IMR-90 (cell line): Measurements from ENCODE around the gene SLC44A4. TPM values are rescaled to one million over a fixed set of nuclear protein-coding genes. Genes with fewer than 3 reads are reported as not detected.

Experiments
- ATAC-seq: fragments of 200-7000 bp; cut with Tn5 transposase; 2 replicates; pipeline ENCODE4 v1.9.1; 2020; ENCODE audit warnings: low read depth, mild to moderate bottlenecking, moderate library complexity
- BruUV-seq: library from RNA; stranded (reverse); fragments of 400-500 nt; replicated peaks from 2 replicates; lab custom pipeline; 2021; lab: Mats Ljungman, UMichigan
- CTCF ChIA-PET: fragments of 300-600 bp; formaldehyde crosslinking; extraction: SDS; loops from one replicate; lab custom pipeline; 2021; ENCODE audit warnings: antibody characterized with exemption; lab: Yijun Ruan, JAX
- POLR2A ChIA-PET: fragments of 300-600 bp; sonication (Branson Sonifier 250); formaldehyde crosslinking; loops from one replicate; lab custom pipeline; 2022; ENCODE audit warnings: antibody characterized with exemption; ENCODE audit not compliant: unreplicated experiment; lab: Charles Lee
- DNase-seq: peaks from one replicate; pipeline ENCODE4 v3.0.0; 2013
- H2AFZ ChIP-seq: replicated peaks from 2 replicates; pipeline ENCODE3; 2013; ENCODE audit warnings: low read length, mild to moderate bottlenecking; ENCODE audit not compliant: poor library complexity
- H2AK5ac ChIP-seq: 2 replicates; pipeline ENCODE4 v1.6.1; 2013; ENCODE audit warnings: low read depth, low read length, inconsistent platforms
- H2AK9ac ChIP-seq: replicated peaks from 2 replicates; pipeline ENCODE3; 2013; ENCODE audit warnings: mild to moderate bottlenecking, low read depth, low read length, moderate library complexity; ENCODE audit not compliant: poor library complexity
- H2BK120ac ChIP-seq: 2 replicates; pipeline ENCODE4 v1.6.1; 2013; ENCODE audit warnings: low read depth, low read length, inconsistent platforms
- H2BK15ac ChIP-seq: 3 replicates; pipeline ENCODE4 v1.6.1; 2013; ENCODE audit warnings: low read depth, low read length, inconsistent platforms
- H2BK20ac ChIP-seq: 2 replicates; pipeline ENCODE4 v1.6.1; 2013; ENCODE audit warnings: low read depth, mild to moderate bottlenecking, inconsistent platforms, low read length, moderate library complexity
- H2BK5ac ChIP-seq: 2 replicates; pipeline ENCODE4 v1.6.1; 2013; ENCODE audit warnings: mild to moderate bottlenecking, low read depth, low read length, inconsistent platforms; ENCODE audit not compliant: poor library complexity, severe bottlenecking
- H3K14ac ChIP-seq: replicated peaks from 2 replicates; pipeline ENCODE4 v1.6.1; 2013; ENCODE audit warnings: low read depth, low read length, inconsistent platforms
- H3K18ac ChIP-seq: 2 replicates; pipeline ENCODE4 v1.6.1; 2013; ENCODE audit warnings: low read depth, low read length, control low read depth
- H3K23ac ChIP-seq: 2 replicates; pipeline ENCODE4 v1.6.1; 2013; ENCODE audit warnings: low read depth, low read length, inconsistent platforms
- H3K27ac ChIP-seq: 2 replicates; pipeline ENCODE4 v1.5.1; 2013; ENCODE audit warnings: mild to moderate bottlenecking, control low read depth, low read length; ENCODE audit not compliant: insufficient read depth
- H3K27me3 ChIP-seq: 2 replicates; pipeline ENCODE4 v1.6.1; 2013; ENCODE audit warnings: low read length; ENCODE audit not compliant: control insufficient read depth, insufficient read depth
- H3K36me3 ChIP-seq: 2 replicates; pipeline ENCODE4 v1.6.1; 2013; ENCODE audit warnings: low read length, mixed read lengths; ENCODE audit not compliant: control insufficient read depth, insufficient read depth
- H3K4ac ChIP-seq: 2 replicates; pipeline ENCODE4 v1.6.1; 2013; ENCODE audit warnings: low read depth, low read length, inconsistent platforms
- H3K4me1 ChIP-seq: 2 replicates; pipeline ENCODE4 v1.6.1; 2013; ENCODE audit warnings: low read length, mixed read lengths; ENCODE audit not compliant: control insufficient read depth, insufficient read depth
- H3K4me2 ChIP-seq: 2 replicates; pipeline ENCODE4 v1.6.1; 2013; ENCODE audit warnings: low read depth, mild to moderate bottlenecking, control low read depth, low read length, moderate library complexity
- H3K4me3 ChIP-seq: 2 replicates; pipeline ENCODE4 v1.5.1; 2013; ENCODE audit warnings: low read depth, mild to moderate bottlenecking, control low read depth, low read length, moderate library complexity; ENCODE audit not compliant: insufficient read depth
- H3K56ac ChIP-seq: 2 replicates; pipeline ENCODE4 v1.6.1; 2013; ENCODE audit warnings: low read length, inconsistent platforms; ENCODE audit not compliant: insufficient read depth; ENCODE audit errors: extremely low read depth
- H3K79me1 ChIP-seq, 2 experiments: 2 replicates each; pipeline ENCODE4 v1.6.1; 2013; ENCODE audit warnings: low read length in 2 of 2, inconsistent platforms in 1 of 2, low read depth in 1 of 2
- H3K9ac ChIP-seq: 2 replicates; pipeline ENCODE4 v1.6.1; 2013; ENCODE audit warnings: low read depth, low read length, control low read depth
- H3K9me1 ChIP-seq: 2 replicates; pipeline ENCODE4 v1.6.1; 2013; ENCODE audit warnings: low read length, inconsistent platforms; ENCODE audit not compliant: insufficient read depth
- H3K9me3 ChIP-seq: 2 replicates; pipeline ENCODE4 v1.6.1; 2013; ENCODE audit warnings: low read length; ENCODE audit not compliant: control insufficient read depth, insufficient read depth
- H4K20me1 ChIP-seq: 2 replicates; pipeline ENCODE4 v1.6.1; 2013; ENCODE audit warnings: low read length, inconsistent platforms; ENCODE audit not compliant: insufficient read depth
- H4K5ac ChIP-seq: 2 replicates; pipeline ENCODE4 v1.6.1; 2013; ENCODE audit warnings: mild to moderate bottlenecking, low read depth, low read length, control low read depth
- H4K8ac ChIP-seq, 2 experiments: 2 replicates each; pipeline ENCODE4 v1.6.1; 2013; ENCODE audit warnings: low read depth in 2 of 2, low read length in 2 of 2, control low read depth in 1 of 2, inconsistent platforms in 1 of 2
- H4K91ac ChIP-seq: 2 replicates; pipeline ENCODE4 v1.6.1; 2013; ENCODE audit warnings: low read depth, low read length, inconsistent platforms; ENCODE audit not compliant: insufficient read depth
- BHLHE40 ChIP-seq: fragments of 150-350 bp; IDR thresholded peaks from 2 replicates; pipeline ENCODE4 v1.6.1; 2016; ENCODE audit warnings: mild to moderate bottlenecking, low read depth, low read length
- CEBPB ChIP-seq: IDR thresholded peaks from 2 replicates; pipeline ENCODE4 v1.6.1; 2012; ENCODE audit warnings: low read depth, low read length, improper control_type of control experiment
- CHD1 ChIP-seq: IDR thresholded peaks from 2 replicates; pipeline ENCODE4 v1.6.1; 2012; ENCODE audit warnings: low read depth, low read length, improper control_type of control experiment
- FOS ChIP-seq: fragments of 150-350 bp; IDR thresholded peaks from 2 replicates; pipeline ENCODE4 v1.6.1; 2016; ENCODE audit warnings: low read depth, low read length
- MAFK ChIP-seq: IDR thresholded peaks from 2 replicates; pipeline ENCODE4 v1.6.1; 2012; ENCODE audit warnings: low read depth, low read length, improper control_type of control experiment
- MAZ ChIP-seq: IDR thresholded peaks from 2 replicates; pipeline ENCODE4 v1.6.1; 2012; ENCODE audit warnings: low read depth, mild to moderate bottlenecking, low read length, improper control_type of control experiment, moderate library complexity, borderline replicate concordance
- MXI1 ChIP-seq: IDR thresholded peaks from 2 replicates; pipeline ENCODE4 v1.6.1; 2012; ENCODE audit warnings: low read depth, mild to moderate bottlenecking, low read length, moderate library complexity, borderline replicate concordance
- NFE2L2 ChIP-seq: fragments of 150-350 bp; IDR thresholded peaks from 2 replicates; pipeline ENCODE4 v1.6.1; 2016; ENCODE audit warnings: low read depth, mild to moderate bottlenecking, low read length
- POLR2A ChIP-seq: IDR thresholded peaks from 2 replicates; pipeline ENCODE4 v1.6.1; 2012; ENCODE audit warnings: mild to moderate bottlenecking, low read depth, low read length
- RAD21 ChIP-seq: IDR thresholded peaks from 2 replicates; pipeline ENCODE4 v1.6.1; 2012; ENCODE audit warnings: low read length, improper control_type of control experiment
- RCOR1 ChIP-seq: IDR thresholded peaks from 2 replicates; pipeline ENCODE4 v1.6.1; 2012; ENCODE audit warnings: mild to moderate bottlenecking, low read length, improper control_type of control experiment; ENCODE audit not compliant: insufficient replicate concordance
- RFX5 ChIP-seq: IDR thresholded peaks from 2 replicates; pipeline ENCODE4 v1.8.0; 2012; ENCODE audit warnings: low read depth, mild to moderate bottlenecking, low read length, moderate library complexity
- SMC3 ChIP-seq: fragments of 150-350 bp; IDR thresholded peaks from 2 replicates; pipeline ENCODE4 v1.6.1; 2016; ENCODE audit warnings: low read depth, mild to moderate bottlenecking, antibody characterized with exemption, low read length, moderate library complexity
- WGBS, 2 experiments: methylation state at CpG; one replicate each; pipeline versions ENCODE4 v1.1.5 to v1.1.7; 2013; ENCODE audit warnings: missing lambda C conversion rate in 2 of 2; ENCODE audit not compliant: insufficient read length in 1 of 2; ENCODE audit errors: extremely low coverage in 2 of 2; 5-methylcytosine and 5-hydroxymethylcytosine counted together
- dilution Hi-C: fragments of 300-500 bp; cut with HindIII; formaldehyde crosslinking; loops from one replicate; pipeline ENCODE4 v1.14.3; 2018; ENCODE audit warnings: low sequenced_read_pairs; ENCODE audit not compliant: unreplicated experiment
- in situ Hi-C: fragments of 300-500 bp; cut with MboI; formaldehyde crosslinking; loops from 3 replicates; pipeline ENCODE4 v1.14.3; 2019; ENCODE audit warnings: low sequenced_read_pairs, inconsistent platforms, mixed read lengths
- intact Hi-C: fragments of 100-400 bp; cut with micrococcal nuclease; formaldehyde crosslinking; loops from 2 replicates; pipeline ENCODE4 v1.10.0; 2022
- polyA plus RNA-seq, 3 experiments: library from polyadenylated mRNA; depleted of rRNA; stranded (reverse); fragments of >200 nt; gene quantifications; 2 replicates each; pipeline ENCODE4 v1.2.3, GENCODE V29; 2012; ENCODE audit warnings: low replicate concordance in 1 of 3
- total RNA-seq: library from RNA; depleted of rRNA; stranded (reverse); fragments of >200 nt; gene quantifications from 2 replicates; pipeline ENCODE4 v1.2.3, GENCODE V29; 2012
- TF ChIP-seq, protein P1 (sequence below): fragments of 150-350 bp; IDR thresholded peaks from 2 replicates; pipeline ENCODE4 v1.6.1; 2016; ENCODE audit warnings: low read depth, mild to moderate bottlenecking, low read length, moderate library complexity, borderline replicate concordance
- TF ChIP-seq, protein P2 (sequence below): conservative IDR thresholded peaks from 2 replicates; pipeline ENCODE4 v1.5.1; 2012; ENCODE audit warnings: mild to moderate bottlenecking, low read depth, low read length, improper control_type of control experiment

The SLC44A4 gene
- total and polyA plus RNA-seq, 2 of the 4 experiments (the other 2 are of a cell fraction), result 0.14 to 0.36 TPM

DNA sequence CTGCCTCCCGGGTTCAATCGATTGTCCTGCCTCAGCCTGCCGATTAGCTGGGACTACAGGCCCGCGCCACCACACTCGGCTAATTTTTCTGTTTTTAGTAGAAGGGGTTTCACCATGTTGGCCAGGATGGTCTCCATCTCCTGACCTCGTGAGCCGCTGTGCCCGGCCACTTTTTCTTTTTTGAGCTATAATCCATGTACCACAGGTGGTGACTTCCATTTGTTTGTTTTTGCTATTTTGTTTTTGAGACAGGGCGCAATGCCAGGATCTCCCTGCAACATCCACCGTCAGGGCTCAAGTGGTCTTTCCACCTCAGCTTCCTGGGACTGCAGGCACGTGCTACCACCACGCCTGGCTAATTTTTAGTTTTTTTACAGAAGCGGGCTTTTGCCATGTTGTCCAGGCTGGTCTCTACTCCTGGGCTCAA is 42.7 kb downstream of the SLC44A4 start:
- Histone ChIP-seq H3K4me3 (peak overlapping the region; percentile 93), H2BK5ac (peak overlapping the region; percentile 52), H3K79me1 (peaks cover 26 to 49% of the 10 kb centered on the region in 2 experiments; a peak in 3 of 4 replicates), H2AK5ac (0 out of 2 replicates have a peak overlapping the region, but pooled peaks have one; percentile 41), H3K14ac (peak overlapping the region; percentile 82), H4K5ac (peak overlapping the region; percentile 36; the same call in 1 of the 2 replicates), H2BK120ac (no peak overlapping the region), H3K27me3 (no peaks in the 10 kb centered on the region), H2BK15ac (no peak overlapping the region), H3K4me1 (peaks cover 12% of the 10 kb centered on the region), H3K9me3 (no peaks in the 10 kb centered on the region), H3K27ac (peak overlapping the region; percentile 79), H3K56ac (0 out of 2 replicates have a peak overlapping the region, but pooled peaks have one; percentile 49), H2BK20ac (no peak overlapping the region), H3K4ac (peak overlapping the region; percentile 4; the same call in 1 of the 2 replicates), H3K23ac (peak overlapping the region; percentile 83), H4K8ac (peak overlapping the region in 1 of 2 experiments; percentile 57; a peak in 1 of 4 replicates), H3K4me2 (peak overlapping the region; percentile 94), H3K9me1 (peaks cover 7% of the 10 kb centered on the region; the same call in 1 of the 2 replicates), H3K36me3 (peaks cover 43% of the 10 kb centered on the region), H4K20me1 (peaks cover 50% of the 10 kb centered on the region), H3K18ac (0 out of 2 replicates have a peak overlapping the region, but pooled peaks have one; percentile 42), H4K91ac (0 out of 2 replicates have a peak overlapping the region, but pooled peaks have one; percentile 3), H2AK9ac (peak overlapping the region; percentile 6), H3K9ac (peak overlapping the region; percentile 98), H2AFZ (no peak overlapping the region)
- dilution Hi-C loops (no loop called here), intact Hi-C loops (no loop called here), in situ Hi-C loops (loop anchor here (10.0 kb wide), 2 partner anchors 151 to 291 kb away; partner anchors contain the start of genes ATP6V1G2, DDX39B, LY6G5C and NFKBIL1)
- BruUV-seq, result no TSS peak
- CTCF ChIA-PET, result interaction anchor here (0.6 kb wide), 1 partner anchor 140 kb away, joined by 4 read pairs; no protein-coding TSS in a partner anchor
- WGBS, 2 experiments, result 2% methylated on average over 10 of the region's 14 CpGs; no CpG with 5 or more reads in 1 of the 2 experiments
- peak; percentile 13 for DNase-seq
- ATAC-seq, result no peak
- POLR2A ChIA-PET, result interaction anchor here (0.7 to 0.8 kb wide), 2 partner anchors 21 to 26 kb away, joined by 3 to 13 read pairs; partner anchors contain the start of gene NEU1
- TF ChIP-seq, protein P1, sequence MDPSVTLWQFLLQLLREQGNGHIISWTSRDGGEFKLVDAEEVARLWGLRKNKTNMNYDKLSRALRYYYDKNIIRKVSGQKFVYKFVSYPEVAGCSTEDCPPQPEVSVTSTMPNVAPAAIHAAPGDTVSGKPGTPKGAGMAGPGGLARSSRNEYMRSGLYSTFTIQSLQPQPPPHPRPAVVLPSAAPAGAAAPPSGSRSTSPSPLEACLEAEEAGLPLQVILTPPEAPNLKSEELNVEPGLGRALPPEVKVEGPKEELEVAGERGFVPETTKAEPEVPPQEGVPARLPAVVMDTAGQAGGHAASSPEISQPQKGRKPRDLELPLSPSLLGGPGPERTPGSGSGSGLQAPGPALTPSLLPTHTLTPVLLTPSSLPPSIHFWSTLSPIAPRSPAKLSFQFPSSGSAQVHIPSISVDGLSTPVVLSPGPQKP, result no peak
- TF ChIP-seq CEBPB (no peak), RFX5 (no peak), CHD1 (no peak), MAZ (no peak), POLR2A (no peak), RCOR1 (no peak), SMC3 (no peak), BHLHE40 (peak; percentile 64), FOS (no peak), MXI1 (peak; percentile 66; the same call in 1 of the 2 replicates), MAFK (no peak), RAD21 (no peak), NFE2L2 (no peak)
- TF ChIP-seq, protein P2, sequence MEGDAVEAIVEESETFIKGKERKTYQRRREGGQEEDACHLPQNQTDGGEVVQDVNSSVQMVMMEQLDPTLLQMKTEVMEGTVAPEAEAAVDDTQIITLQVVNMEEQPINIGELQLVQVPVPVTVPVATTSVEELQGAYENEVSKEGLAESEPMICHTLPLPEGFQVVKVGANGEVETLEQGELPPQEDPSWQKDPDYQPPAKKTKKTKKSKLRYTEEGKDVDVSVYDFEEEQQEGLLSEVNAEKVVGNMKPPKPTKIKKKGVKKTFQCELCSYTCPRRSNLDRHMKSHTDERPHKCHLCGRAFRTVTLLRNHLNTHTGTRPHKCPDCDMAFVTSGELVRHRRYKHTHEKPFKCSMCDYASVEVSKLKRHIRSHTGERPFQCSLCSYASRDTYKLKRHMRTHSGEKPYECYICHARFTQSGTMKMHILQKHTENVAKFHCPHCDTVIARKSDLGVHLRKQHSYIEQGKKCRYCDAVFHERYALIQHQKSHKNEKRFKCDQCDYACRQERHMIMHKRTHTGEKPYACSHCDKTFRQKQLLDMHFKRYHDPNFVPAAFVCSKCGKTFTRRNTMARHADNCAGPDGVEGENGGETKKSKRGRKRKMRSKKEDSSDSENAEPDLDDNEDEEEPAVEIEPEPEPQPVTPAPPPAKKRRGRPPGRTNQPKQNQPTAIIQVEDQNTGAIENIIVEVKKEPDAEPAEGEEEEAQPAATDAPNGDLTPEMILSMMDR, result no peak
